AML-193 (cell line): ENCODE measurements around the gene C16orf82.
"Not testable (repeated sequence)": the region's sequence is repeated elsewhere in the genome, so short reads cannot be mapped to it uniquely, and the experiment has no call there.

ENCODE experiments used
- DNase-seq, 2 experiments: peaks; one replicate each; lab custom pipeline; 2025; lab: John Stamatoyannopoulos, UW

C16orf82 gene

GRCh38 chr16:27066668-27067537 is at the start of gene C16orf82:
Gene C16orf82, plus strand, starts transcription at chr16:27066927.
- no peak for DNase-seq

GRCh38 chr16:27020031-27020430 is 46.7 kb upstream of the C16orf82 start:
- DNase-seq, result no peak

DNA sequence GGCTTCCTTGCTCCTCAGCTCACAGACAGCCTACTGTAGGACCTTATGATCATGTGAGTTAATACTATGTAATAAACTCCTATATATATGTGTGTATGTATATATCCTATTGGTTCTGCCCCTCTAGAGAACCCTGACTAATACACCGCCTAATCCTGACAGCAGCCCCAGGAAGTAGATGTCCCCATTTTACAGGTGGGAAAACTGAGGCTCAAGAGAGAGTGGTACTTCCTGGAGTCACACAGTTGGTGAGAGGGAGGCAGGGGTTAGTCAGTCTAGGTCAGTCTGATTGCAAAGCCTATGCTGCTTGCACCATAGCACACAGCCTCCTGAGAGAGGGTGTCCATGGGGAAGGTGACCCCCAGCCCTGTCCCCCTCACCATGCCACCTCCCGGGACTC is 42.7 kb upstream of the C16orf82 start:
- no peak for DNase-seq

GRCh38 chr16:27025581-27025980 is 41.1 kb upstream of the C16orf82 start:
- no peak for DNase-seq

DNA sequence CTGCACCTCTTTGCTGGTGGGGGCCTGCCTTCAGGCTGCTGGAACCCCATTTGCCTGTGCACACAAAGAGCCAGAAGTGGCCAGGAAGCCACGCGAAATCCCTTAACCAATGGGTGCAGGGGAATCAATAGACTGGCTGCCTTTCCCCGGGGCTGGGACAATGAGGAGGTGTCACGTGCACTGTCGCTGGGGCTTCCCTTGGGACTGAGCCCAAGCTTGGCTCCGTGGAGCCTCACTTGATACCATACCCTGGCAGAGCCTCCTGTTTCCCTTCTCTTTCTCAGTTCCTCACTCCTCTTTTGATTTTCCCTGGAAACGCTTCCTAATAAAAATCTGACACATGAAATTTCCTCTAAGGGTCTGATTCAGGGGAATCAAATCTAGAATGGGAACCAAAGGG is 38.8 kb upstream of the C16orf82 start:
- no peak for DNase-seq

- no peak for DNase-seq
These were observed 38.1 kb upstream of the C16orf82 start for GRCh38 chr16:27028591-27029110.

DNA sequence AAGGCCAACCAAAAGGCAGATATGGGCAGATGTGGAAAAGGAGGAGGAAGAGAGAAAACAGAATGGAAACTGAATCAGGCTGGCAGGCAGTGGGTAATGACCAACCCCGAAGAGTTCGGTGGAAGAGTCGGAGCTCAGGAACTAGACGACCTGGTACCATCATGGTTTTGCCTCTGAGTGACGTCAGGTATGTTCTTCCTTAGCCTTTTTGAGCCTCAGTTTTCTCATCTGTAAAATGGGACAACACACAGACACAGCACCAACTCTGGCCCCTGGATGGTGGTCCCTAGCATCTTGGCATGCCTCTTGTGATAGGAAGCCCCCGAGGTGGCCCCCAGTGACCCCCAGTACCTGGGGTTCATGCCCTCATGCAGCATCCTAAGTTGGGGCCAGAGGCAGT is 37.2 kb upstream of the C16orf82 start:
- DNase-seq, result no peak

- DNase-seq, result no peak
These were observed 33.3 kb upstream of the C16orf82 start for GRCh38 chr16:27033281-27033979.

- no peak for DNase-seq
These were observed 26.0 kb upstream of the C16orf82 start for GRCh38 chr16:27040732-27041131.

DNA sequence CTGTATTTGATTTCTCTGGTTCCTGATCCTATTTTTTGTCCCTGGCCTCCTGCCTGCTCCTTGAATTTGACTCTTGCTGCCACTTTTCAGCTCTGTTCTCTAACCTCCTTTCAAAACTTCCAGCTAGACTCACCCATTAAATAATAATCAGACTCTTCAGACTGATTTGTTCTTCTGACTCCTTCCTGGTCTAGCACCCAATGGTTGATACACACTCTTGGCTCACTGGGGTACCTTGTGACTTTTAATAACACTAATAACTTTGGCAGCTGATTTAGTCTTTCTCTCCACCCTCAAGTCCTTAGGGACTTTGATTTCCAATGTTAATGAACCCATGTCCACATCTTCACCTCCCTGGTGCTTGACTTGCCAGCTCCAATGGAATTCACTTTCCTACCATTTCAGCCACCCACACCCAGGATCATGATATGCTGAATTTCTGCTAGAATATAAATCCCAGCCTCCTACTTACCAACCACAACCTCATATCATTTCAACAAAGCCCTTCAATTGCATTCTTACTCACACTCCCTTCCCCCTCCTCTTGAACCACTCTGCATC is 19.7 kb upstream of the C16orf82 start:
- DNase-seq, result no peak

DNA sequence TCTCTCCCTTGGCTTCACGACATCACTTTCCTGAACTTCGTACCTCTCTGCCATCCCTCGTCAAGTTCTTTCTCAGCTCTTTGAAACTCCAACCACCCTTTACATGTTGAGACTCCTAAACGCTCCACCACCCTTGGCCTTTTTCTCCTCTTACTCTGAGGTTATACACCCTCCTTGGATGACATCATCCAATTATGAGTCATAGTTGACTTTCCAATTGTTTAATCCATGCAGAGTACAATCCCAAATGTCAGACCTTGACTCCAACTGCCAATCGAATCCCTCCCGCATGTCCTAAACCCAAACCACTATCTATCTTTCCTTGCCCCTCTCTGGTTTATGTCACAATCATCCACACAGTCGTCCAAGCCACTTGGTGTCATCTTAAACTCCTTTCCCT is 18.4 kb upstream of the C16orf82 start:
- DNase-seq, result no peak

DNA sequence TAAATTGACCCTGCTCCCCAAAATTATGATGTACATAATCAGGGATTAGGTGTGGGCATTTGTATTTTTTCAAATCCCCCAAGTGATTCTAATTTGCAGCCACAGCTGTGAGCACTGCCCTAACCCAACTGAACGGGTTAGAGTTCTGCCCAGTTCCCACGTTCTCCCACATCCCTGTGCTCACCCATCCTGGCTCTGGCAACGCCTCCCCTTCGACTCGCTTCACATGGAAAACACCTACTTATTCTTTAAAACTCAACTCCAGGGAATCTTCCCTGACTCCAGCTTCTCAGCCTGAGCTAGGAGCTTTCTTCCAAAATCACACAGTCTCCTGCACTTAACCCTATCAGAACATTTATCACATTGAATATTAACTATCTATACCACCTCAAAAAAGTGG is 17.6 kb upstream of the C16orf82 start:
- no peak for DNase-seq

- DNase-seq, result no peak
These were observed 14.7 kb upstream of the C16orf82 start for GRCh38 chr16:27052007-27052406.

DNA sequence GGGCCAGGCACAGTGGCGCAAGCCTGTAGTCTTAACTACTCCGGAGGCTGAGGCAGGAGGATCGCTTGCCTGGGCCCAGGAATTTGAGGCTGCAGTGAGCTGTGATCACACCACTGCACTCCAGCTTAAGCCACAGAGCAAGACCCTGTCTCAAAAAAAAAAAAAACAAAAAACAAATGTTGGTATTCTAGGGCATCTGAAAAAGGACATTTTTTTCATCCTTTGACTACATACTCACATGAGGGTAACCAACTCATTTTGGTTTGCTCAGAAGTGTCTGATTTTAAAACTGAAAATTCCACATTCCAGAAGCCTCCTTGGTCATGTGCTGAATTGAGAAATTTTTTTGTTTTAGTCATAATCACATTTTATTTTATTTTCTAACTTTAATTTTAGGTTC is 12.7 kb upstream of the C16orf82 start:
- no peak for DNase-seq

DNA sequence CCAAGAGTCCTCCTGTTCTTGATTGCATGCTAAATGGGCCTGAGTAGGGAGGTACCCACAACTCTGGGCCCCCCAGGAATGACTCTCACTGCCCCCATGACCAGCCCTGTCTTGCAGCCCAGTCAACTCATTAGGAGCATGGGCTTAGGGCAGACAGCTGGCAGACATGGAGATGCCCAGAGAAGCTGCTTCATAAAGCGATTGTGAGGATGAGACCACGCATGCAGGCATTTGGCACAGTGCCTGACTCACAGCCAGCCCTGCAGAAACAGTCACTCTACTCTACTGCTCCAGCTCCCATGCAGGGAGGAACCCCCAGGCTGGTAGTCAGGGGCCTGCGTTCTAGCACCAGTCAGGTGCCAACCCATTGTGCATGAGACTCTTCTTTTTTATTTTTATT is 8.4 kb upstream of the C16orf82 start:
- no peak for DNase-seq

- no peak for DNase-seq
These were observed 4.0 kb downstream of the C16orf82 start for GRCh38 chr16:27070776-27071175.

- DNase-seq, result no peak
These were observed 7.0 kb downstream of the C16orf82 start for GRCh38 chr16:27073733-27074132.

- DNase-seq, result no peak
These were observed 14.2 kb downstream of the C16orf82 start for GRCh38 chr16:27080895-27081294.

DNA sequence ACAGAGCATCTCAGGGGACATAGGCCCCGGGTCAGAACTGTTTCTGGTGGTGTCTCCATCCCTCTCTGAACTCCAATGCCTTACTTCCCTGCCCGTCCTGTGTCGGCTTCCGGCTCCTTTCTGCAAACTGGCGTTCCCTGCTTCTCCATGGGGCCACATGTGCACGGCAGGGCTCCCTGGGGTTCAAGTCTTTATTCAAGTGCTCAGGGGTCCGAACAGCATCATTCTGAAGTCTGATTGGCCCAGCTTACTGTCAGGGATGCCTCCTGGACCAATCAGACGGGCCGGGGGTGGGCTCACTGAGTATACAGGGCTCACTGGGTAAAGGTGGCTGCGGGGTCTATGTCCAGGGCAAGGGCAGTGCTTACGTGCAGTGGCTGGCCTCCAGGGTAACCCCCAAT is 17.1 kb downstream of the C16orf82 start:
- DNase-seq, result no peak

- no peak for DNase-seq
These were observed 17.7 kb downstream of the C16orf82 start for GRCh38 chr16:27084307-27085028.

DNA sequence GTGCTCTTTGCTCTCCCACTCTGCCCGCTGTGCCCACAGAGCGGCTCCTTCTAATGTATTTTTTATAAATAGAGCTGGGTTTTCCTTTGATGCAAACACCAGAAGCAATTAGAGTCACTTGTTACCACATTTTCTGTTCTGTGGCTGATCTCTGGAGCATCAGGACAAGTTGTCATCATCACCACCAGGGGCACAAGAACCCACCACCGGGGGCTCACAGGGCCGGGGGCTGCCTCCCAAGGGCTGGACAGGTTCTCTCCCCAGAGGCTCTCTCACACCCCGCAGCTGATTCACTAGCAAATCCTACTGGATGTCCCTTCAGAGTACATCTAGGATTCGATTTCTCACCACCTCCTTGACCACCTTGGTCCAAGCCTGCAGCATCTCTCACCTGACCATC is 18.5 kb downstream of the C16orf82 start:
- DNase-seq, result no peak

DNA sequence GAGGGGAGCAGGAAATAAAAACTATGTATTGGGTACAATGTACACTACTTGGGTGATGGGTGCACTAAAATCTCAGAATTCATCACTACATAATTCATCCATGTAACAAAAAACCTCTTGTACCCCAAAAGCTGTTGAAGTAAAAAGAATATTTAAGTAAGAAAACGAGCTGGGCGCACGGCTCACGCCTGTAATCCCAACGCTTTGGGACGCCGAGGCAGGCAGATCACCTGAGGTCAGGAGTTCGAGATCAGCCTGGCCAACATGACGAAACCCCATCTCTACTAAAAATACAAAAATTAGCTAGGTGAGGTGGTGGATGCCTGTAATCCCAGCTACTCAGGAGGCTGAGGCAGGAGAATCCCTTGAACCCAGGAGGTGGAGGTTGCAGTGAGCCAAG is 19.3 kb downstream of the C16orf82 start:
- DNase-seq, result not testable (repeated sequence)
